HCT116 (cell line): ENCODE measurements around the gene GFPT2. TPM values are rescaled to one million over a fixed set of nuclear protein-coding genes. Genes with fewer than 3 reads are reported as not detected.

Source experiments
- ATAC-seq: fragments of 200-7000 bp; cut with Tn5 transposase; 2 replicates; pipeline ENCODE4 v1.9.1; 2020; ENCODE audit warnings: mild to moderate bottlenecking, moderate library complexity
- BruUV-seq: library from RNA; stranded (reverse); fragments of 400-500 nt; replicated peaks from 2 replicates; lab custom pipeline; 2021; lab: Mats Ljungman, UMichigan
- CTCF ChIA-PET: fragments of 300-600 bp; sonication (Branson Sonifier 250); formaldehyde crosslinking; loops from one replicate; lab custom pipeline; 2021; ENCODE audit warnings: antibody characterized with exemption; lab: Charles Lee
- POLR2A ChIA-PET: fragments of 300-600, 350-600 bp; sonication (Branson Sonifier 250); formaldehyde crosslinking; loops from one replicate; lab custom pipeline; 2021; ENCODE audit warnings: antibody characterized with exemption; lab: Charles Lee
- RAD21 ChIA-PET, 2 experiments: fragments of 300-600 bp; sonication (Branson Sonifier 250); formaldehyde crosslinking; loops; one replicate each; lab custom pipeline; 2023; ENCODE audit warnings: low total read pairs in 2 of 2; ENCODE audit not compliant: uncharacterized antibody in 2 of 2, unreplicated experiment in 2 of 2, low non-redundant PET in 1 of 2; lab: Charles Lee
- DNase-seq: peaks from one replicate; pipeline ENCODE4 v3.0.0-alpha.2; 2010; ENCODE audit warnings: low read depth, low spot score
- H2AFZ ChIP-seq: fragments of 200-600 bp; shearing (Covaris generic), sonication (generic); 2 replicates; pipeline ENCODE4 v1.6.1; 2017; ENCODE audit warnings: low read depth, mixed run types, mixed read lengths, antibody characterized with exemption, low read length; ENCODE audit not compliant: poor library complexity, severe bottlenecking
- H3K27ac ChIP-seq: 2 replicates; pipeline ENCODE4 v1.5.1; 2012; ENCODE audit warnings: low read depth, low read length
- H3K27me3 ChIP-seq: fragments of 200-600 bp; sonication (generic); 2 replicates; pipeline ENCODE4 v1.6.1; 2016; ENCODE audit warnings: mixed run types, low read length, mixed read lengths; ENCODE audit not compliant: insufficient read depth
- H3K36me3 ChIP-seq, 2 experiments: fragments of 200-500 bp in 1 of 2; fragments of 200-600 bp in 1 of 2; sonication (Bioruptor generic) in 1 of 2; sonication (generic) in 1 of 2; 2 replicates each; pipeline versions ENCODE4 v1.5.1 to v1.6.1; 2014 to 2016; ENCODE audit warnings: low read length in 2 of 2, inconsistent platforms in 1 of 2, mixed read lengths in 1 of 2, mixed run types in 1 of 2; ENCODE audit not compliant: insufficient read depth in 2 of 2, control insufficient read depth in 1 of 2
- H3K4me1 ChIP-seq, 2 experiments: fragments of 200-600 bp in 1 of 2; sonication (generic) in 1 of 2; 2 replicates each; pipeline versions ENCODE4 v1.5.1 to v1.6.1; 2012 to 2017; ENCODE audit warnings: low read length in 2 of 2, inconsistent platforms in 1 of 2, mild to moderate bottlenecking in 1 of 2, mixed read lengths in 1 of 2, mixed run types in 1 of 2, moderate library complexity in 1 of 2; ENCODE audit not compliant: insufficient read depth in 2 of 2, control insufficient read depth in 1 of 2
- H3K4me2 ChIP-seq: fragments of 200-600 bp; sonication (generic); 2 replicates; pipeline ENCODE4 v1.6.1; 2017; ENCODE audit warnings: mixed run types, low read length, mixed read lengths
- H3K4me3 ChIP-seq, 2 experiments: fragments of 200-600 bp in 1 of 2; sonication (generic) in 1 of 2; replicated peaks in 1 of 2; 2 replicates each; pipeline ENCODE4 v1.5.1; 2011 to 2016; ENCODE audit warnings: low read length in 2 of 2, control low read depth in 1 of 2, low read depth in 1 of 2, mild to moderate bottlenecking in 1 of 2, mixed read lengths in 1 of 2, mixed run types in 1 of 2
- H3K79me2 ChIP-seq: fragments of 200-600 bp; sonication (generic); 2 replicates; pipeline ENCODE4 v1.6.1; 2017; ENCODE audit warnings: mild to moderate bottlenecking, mixed run types, low read length, moderate library complexity, mixed read lengths; ENCODE audit not compliant: insufficient read depth
- H3K9ac ChIP-seq: fragments of 200-600 bp; sonication (generic); 2 replicates; pipeline ENCODE4 v1.6.1; 2016; ENCODE audit warnings: low read length, mixed read lengths
- H3K9me2 ChIP-seq: fragments of 200-600 bp; sonication (generic), shearing (Covaris generic); 2 replicates; pipeline ENCODE4 v1.6.1; 2017; ENCODE audit warnings: mixed run types, mild to moderate bottlenecking, moderate library complexity; ENCODE audit not compliant: insufficient read depth
- H3K9me3 ChIP-seq, 2 experiments: fragments of 200-500 bp in 1 of 2; fragments of 200-600 bp in 1 of 2; sonication (Bioruptor generic) in 1 of 2; sonication (generic) in 1 of 2; 2 replicates each; pipeline ENCODE4 v1.6.1; 2014 to 2017; ENCODE audit warnings: low read length in 2 of 2, mixed read lengths in 2 of 2, inconsistent platforms in 1 of 2, low read depth in 1 of 2, mild to moderate bottlenecking in 1 of 2, mixed run types in 1 of 2, moderate library complexity in 1 of 2; ENCODE audit not compliant: control insufficient read depth in 1 of 2, insufficient read depth in 1 of 2
- H4K20me1 ChIP-seq: fragments of 200-600 bp; sonication (generic), shearing (Covaris generic); 2 replicates; pipeline ENCODE4 v1.6.1; 2017; ENCODE audit warnings: mixed run types, mild to moderate bottlenecking, moderate library complexity; ENCODE audit not compliant: insufficient read depth
- CEBPB ChIP-seq: IDR thresholded peaks from 2 replicates; pipeline ENCODE4 v1.6.1; 2012; ENCODE audit warnings: low read depth
- EZH2phosphoT487 ChIP-seq: fragments of 200-600 bp; IDR thresholded peaks from 2 replicates; pipeline ENCODE4 v1.6.1; 2018; ENCODE audit warnings: antibody characterized with exemption, borderline replicate concordance
- FOSL1 ChIP-seq: IDR thresholded peaks from 2 replicates; pipeline ENCODE4 v1.6.1; 2012; ENCODE audit warnings: low read depth
- POLR2A ChIP-seq: IDR thresholded peaks from 2 replicates; pipeline ENCODE4 v1.7.0; 2011; ENCODE audit warnings: borderline replicate concordance; ENCODE audit not compliant: insufficient read depth, insufficient read length; ENCODE audit errors: extremely low read depth
- SRF ChIP-seq: IDR thresholded peaks from 2 replicates; pipeline ENCODE4 v1.6.1; 2012; ENCODE audit warnings: low read depth
- ZFX ChIP-seq: fragments of 450-650 bp; IDR thresholded peaks from 2 replicates; pipeline ENCODE4 v1.6.1; 2017
- intact Hi-C: fragments of 100-400 bp; cut with micrococcal nuclease; formaldehyde crosslinking; loops from 2 replicates; pipeline ENCODE4 v1.10.0; 2022
- total RNA-seq: library from RNA; stranded (reverse); gene quantifications from one replicate; pipeline ENCODE4 v1.2.1, GENCODE V29; 2021; ENCODE audit not compliant: unreplicated experiment
- TF ChIP-seq, protein P1 (sequence below): IDR thresholded peaks from 2 replicates; pipeline ENCODE4 v1.6.1; 2012; ENCODE audit warnings: low read depth

GFPT2 gene
- total RNA-seq, 1 experiment from 2014 or later, result 16.1 TPM

DNA sequence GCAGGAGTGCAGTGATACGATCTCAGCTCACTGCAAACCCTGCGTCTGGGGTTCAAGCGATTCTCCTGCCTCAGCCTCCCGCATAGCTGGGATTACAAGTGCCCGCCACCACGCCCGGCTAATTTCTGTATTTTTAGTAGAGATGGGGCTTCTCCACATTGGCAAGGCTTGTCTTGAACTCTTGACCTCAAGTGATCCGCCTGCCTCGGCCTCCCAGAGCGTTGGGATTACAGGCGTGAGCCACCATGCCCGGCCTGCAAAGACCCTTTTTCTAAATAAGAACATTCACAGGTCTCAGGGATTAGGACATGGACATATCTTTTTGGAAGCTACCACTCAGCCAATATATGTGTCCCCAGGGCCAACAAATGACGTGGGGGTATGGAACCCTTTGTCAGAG, 49.6 kb upstream of the GFPT2 start:
- Histone ChIP-seq H3K79me2 (no peaks in the 10 kb centered on the region), H3K27ac (no peak overlapping the region), H3K9ac (no peak overlapping the region), H3K4me3 (no peak overlapping the region), H3K9me2 (no peaks in the 10 kb centered on the region), H3K9me3 (no peaks in the 10 kb centered on the region), H3K27me3 (no peaks in the 10 kb centered on the region), H3K36me3 (no peaks in the 10 kb centered on the region), H4K20me1 (no peaks in the 10 kb centered on the region), H2AFZ (no peak overlapping the region), H3K4me2 (no peak overlapping the region), H3K4me1 (no peaks in the 10 kb centered on the region)
- ATAC-seq, result no peak
- TF ChIP-seq ZFX (no peak), POLR2A (no peak), EZH2phosphoT487 (no peak), SRF (no peak), FOSL1 (no peak), CEBPB (no peak)
- TF ChIP-seq, protein P1, sequence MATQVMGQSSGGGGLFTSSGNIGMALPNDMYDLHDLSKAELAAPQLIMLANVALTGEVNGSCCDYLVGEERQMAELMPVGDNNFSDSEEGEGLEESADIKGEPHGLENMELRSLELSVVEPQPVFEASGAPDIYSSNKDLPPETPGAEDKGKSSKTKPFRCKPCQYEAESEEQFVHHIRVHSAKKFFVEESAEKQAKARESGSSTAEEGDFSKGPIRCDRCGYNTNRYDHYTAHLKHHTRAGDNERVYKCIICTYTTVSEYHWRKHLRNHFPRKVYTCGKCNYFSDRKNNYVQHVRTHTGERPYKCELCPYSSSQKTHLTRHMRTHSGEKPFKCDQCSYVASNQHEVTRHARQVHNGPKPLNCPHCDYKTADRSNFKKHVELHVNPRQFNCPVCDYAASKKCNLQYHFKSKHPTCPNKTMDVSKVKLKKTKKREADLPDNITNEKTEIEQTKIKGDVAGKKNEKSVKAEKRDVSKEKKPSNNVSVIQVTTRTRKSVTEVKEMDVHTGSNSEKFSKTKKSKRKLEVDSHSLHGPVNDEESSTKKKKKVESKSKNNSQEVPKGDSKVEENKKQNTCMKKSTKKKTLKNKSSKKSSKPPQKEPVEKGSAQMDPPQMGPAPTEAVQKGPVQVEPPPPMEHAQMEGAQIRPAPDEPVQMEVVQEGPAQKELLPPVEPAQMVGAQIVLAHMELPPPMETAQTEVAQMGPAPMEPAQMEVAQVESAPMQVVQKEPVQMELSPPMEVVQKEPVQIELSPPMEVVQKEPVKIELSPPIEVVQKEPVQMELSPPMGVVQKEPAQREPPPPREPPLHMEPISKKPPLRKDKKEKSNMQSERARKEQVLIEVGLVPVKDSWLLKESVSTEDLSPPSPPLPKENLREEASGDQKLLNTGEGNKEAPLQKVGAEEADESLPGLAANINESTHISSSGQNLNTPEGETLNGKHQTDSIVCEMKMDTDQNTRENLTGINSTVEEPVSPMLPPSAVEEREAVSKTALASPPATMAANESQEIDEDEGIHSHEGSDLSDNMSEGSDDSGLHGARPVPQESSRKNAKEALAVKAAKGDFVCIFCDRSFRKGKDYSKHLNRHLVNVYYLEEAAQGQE, result no peak
- POLR2A ChIA-PET, result no interaction called here
- intact Hi-C loops, result no loop called here
- CTCF ChIA-PET, result no interaction called here
- no peak for DNase-seq
- RAD21 ChIA-PET, result no interaction called here
- BruUV-seq, result no TSS peak
